ENCODE results near the gene GNB1. TPM values are rescaled to one million over a fixed set of nuclear protein-coding genes. Genes with fewer than 3 reads are reported as not detected.

Gene GNB1
- total and polyA plus RNA-seq, 7 experiments from 2014 or later, result 48.1 to 358 (median 232) TPM

DNA sequence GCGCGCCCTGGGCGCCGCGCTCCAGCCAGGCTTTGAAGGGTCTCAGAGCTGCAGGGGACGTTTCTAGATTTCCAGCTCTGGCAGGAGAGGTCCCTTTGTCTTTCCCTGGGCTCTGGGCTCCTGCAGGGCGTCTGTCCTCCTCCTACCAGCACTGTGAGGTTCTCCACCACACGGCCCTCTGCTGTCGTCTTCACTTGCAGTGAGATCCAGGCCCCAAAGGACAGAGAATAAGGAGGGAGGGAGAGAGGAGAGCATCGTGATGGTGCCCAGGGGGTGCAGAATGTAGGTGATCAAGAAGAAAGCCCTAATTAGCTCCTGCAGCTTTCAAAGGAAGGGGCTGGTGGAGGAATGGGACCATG lies 4.2 kb upstream of the GNB1 start:
- Histone ChIP-seq H3K4me3 (ENCODE audit: low read length) (no peak overlapping the region), H3K36me3 (ENCODE audit: control insufficient read depth in 2 of 3, insufficient read depth in 3 of 3, low read length in 3 of 3) (no peaks in the 10 kb centered on the region), H3K9me3 (ENCODE audit: control insufficient read depth in 2 of 3, low read length in 3 of 3) (no peaks in the 10 kb centered on the region), H3K27me3 (ENCODE audit: control insufficient read depth in 2 of 2, insufficient read depth in 2 of 2, low read length in 2 of 2) (no peaks in the 10 kb centered on the region), H3K27ac (ENCODE audit: low read depth, low read length) (peak overlapping the region; percentile 32), H3K4me1 (ENCODE audit: control insufficient read depth in 2 of 2, insufficient read depth in 2 of 2, low read length in 2 of 2) (peaks cover 9 to 27% of the 10 kb centered on the region in 2 donors)
- intact Hi-C loops (cut with micrococcal nuclease), result no loop called here
- Mint-ChIP-seq H3K9me3 (peaks cover 0 to 2% (median 0%) of the 10 kb centered on the region in 11 donors), H3K27ac (peak overlapping the region; percentile 21 to 95 (median 79)), H3K4me1 (peaks cover 19 to 57% (median 37%) of the 10 kb centered on the region in 7 donors), H3K36me3 (peaks cover 0 to 9% (median 0%) of the 10 kb centered on the region in 5 donors), H3K4me3 (peak overlapping the region in 9 of 10 donors; percentile 33 to 100 (median 65)), H3K27me3 (peaks cover 0 to 7% (median 0%) of the 10 kb centered on the region in 5 donors)
- ChIA-PET POLR2A (interaction anchor here (0.7 to 2.7 kb wide), 4 partner anchors 10 to 33 kb away, joined by 3 to 8 read pairs (median 4); no protein-coding TSS in a partner anchor), CTCF (interaction anchor here (1.1 to 1.3 kb wide), 2 partner anchors 12 to 13 kb away, joined by 3 to 5 read pairs; no protein-coding TSS in a partner anchor)
- no peak for ATAC-seq
- DNase-seq, result no peak

- peaks cover 0 to 2% (median 0%) of the 10 kb centered on the region in 11 donors for H3K9me3 Mint-ChIP-seq
- CTCF ChIA-PET, result interaction anchor here (1.3 kb wide), 1 partner anchor 14 kb away, joined by 5 read pairs; no protein-coding TSS in a partner anchor
- H3K36me3 ChIP-seq (ENCODE audit: control insufficient read depth in 2 of 3, insufficient read depth in 3 of 3, low read length in 3 of 3), result no peaks in the 10 kb centered on the region
- peaks cover 0 to 9% (median 0%) of the 10 kb centered on the region in 5 donors for H3K36me3 Mint-ChIP-seq
- no peaks in the 10 kb centered on the region for H3K9me3 ChIP-seq (ENCODE audit: control insufficient read depth in 2 of 3, low read length in 3 of 3)
- H3K4me1 Mint-ChIP-seq, result peaks cover 19 to 52% (median 37%) of the 10 kb centered on the region in 7 donors
- ATAC-seq (no peak), DNase-seq (peak in 1 of 9 donors; percentile 25)
- H3K27me3 ChIP-seq (ENCODE audit: control insufficient read depth in 2 of 2, insufficient read depth in 2 of 2, low read length in 2 of 2), result no peaks in the 10 kb centered on the region
- peaks cover 0 to 7% (median 0%) of the 10 kb centered on the region in 5 donors for H3K27me3 Mint-ChIP-seq
- peak overlapping the region; percentile 38 to 95 (median 79) for H3K27ac Mint-ChIP-seq
- H3K4me3 Mint-ChIP-seq, result peak overlapping the region in 9 of 10 donors; percentile 33 to 100 (median 65)
- peaks cover 9 to 26% of the 10 kb centered on the region in 2 donors for H3K4me1 ChIP-seq (ENCODE audit: control insufficient read depth in 2 of 2, insufficient read depth in 2 of 2, low read length in 2 of 2)
- H3K27ac ChIP-seq (ENCODE audit: low read depth, low read length), result peak overlapping the region; percentile 47
- POLR2A ChIA-PET, result interaction anchor here (1.2 to 2.7 kb wide), 2 partner anchors 14 to 33 kb away, joined by 3 to 8 read pairs; no protein-coding TSS in a partner anchor
- intact Hi-C loops (cut with micrococcal nuclease), result no loop called here
- no peak overlapping the region for H3K4me3 ChIP-seq (ENCODE audit: low read length)
These were observed 3.6 kb upstream of the GNB1 start for GRCh38 chr1:1894354-1895059.

- ATAC-seq (no peak), DNase-seq (no peak)
- Mint-ChIP-seq H3K9me3 (peaks cover 0 to 2% (median 0%) of the 10 kb centered on the region in 11 donors), H3K4me3 (peak overlapping the region in 2 of 10 donors; percentile 77 to 100), H3K36me3 (peaks cover 0 to 9% (median 0%) of the 10 kb centered on the region in 5 donors), H3K27ac (peak overlapping the region in 8 of 9 donors; percentile 25 to 95 (median 86)), H3K27me3 (peaks cover 0 to 5% (median 0%) of the 10 kb centered on the region in 5 donors), H3K4me1 (peaks cover 18 to 54% (median 37%) of the 10 kb centered on the region in 7 donors)
- H3K36me3 ChIP-seq (ENCODE audit: control insufficient read depth in 2 of 3, insufficient read depth in 3 of 3, low read length in 3 of 3), result no peaks in the 10 kb centered on the region
- H3K27ac ChIP-seq (ENCODE audit: low read depth, low read length), result peak overlapping the region; percentile 47
- intact Hi-C loops (cut with micrococcal nuclease), result no loop called here
- H3K4me3 ChIP-seq (ENCODE audit: low read length), result no peak overlapping the region
- H3K27me3 ChIP-seq (ENCODE audit: control insufficient read depth in 2 of 2, insufficient read depth in 2 of 2, low read length in 2 of 2), result no peaks in the 10 kb centered on the region
- H3K4me1 ChIP-seq (ENCODE audit: control insufficient read depth in 2 of 2, insufficient read depth in 2 of 2, low read length in 2 of 2), result peaks cover 11 to 27% of the 10 kb centered on the region in 2 donors
- no peaks in the 10 kb centered on the region for H3K9me3 ChIP-seq (ENCODE audit: control insufficient read depth in 2 of 3, low read length in 3 of 3)
- ChIA-PET CTCF (no interaction called here), POLR2A (interaction anchor here (2.7 kb wide), 1 partner anchor 15 kb away, joined by 8 read pairs; no protein-coding TSS in a partner anchor)
These were observed 3.1 kb upstream of the GNB1 start for GRCh38 chr1:1893997-1894353.

GRCh38 chr1:1893291-1893985 lies 2.6 kb upstream of the GNB1 start:
- no peaks in the 10 kb centered on the region for H3K27me3 ChIP-seq (ENCODE audit: control insufficient read depth in 2 of 2, insufficient read depth in 2 of 2, low read length in 2 of 2)
- peaks cover 0 to 5% (median 0%) of the 10 kb centered on the region in 5 donors for H3K27me3 Mint-ChIP-seq
- no peaks in the 10 kb centered on the region for H3K36me3 ChIP-seq (ENCODE audit: control insufficient read depth in 2 of 3, insufficient read depth in 3 of 3, low read length in 3 of 3)
- DNase-seq, result no peak
- no peak for ATAC-seq
- peak overlapping the region; percentile 25 to 95 (median 89) for H3K27ac Mint-ChIP-seq
- H3K4me1 Mint-ChIP-seq, result peaks cover 23 to 55% (median 42%) of the 10 kb centered on the region in 7 donors
- ChIA-PET POLR2A (no interaction called here), CTCF (no interaction called here)
- peaks cover 0 to 2% (median 0%) of the 10 kb centered on the region in 11 donors for H3K9me3 Mint-ChIP-seq
- peak overlapping the region; percentile 8 to 100 (median 74) for H3K4me3 Mint-ChIP-seq
- H3K4me3 ChIP-seq (ENCODE audit: low read length), result no peak overlapping the region
- H3K4me1 ChIP-seq (ENCODE audit: control insufficient read depth in 2 of 2, insufficient read depth in 2 of 2, low read length in 2 of 2), result peaks cover 16 to 33% of the 10 kb centered on the region in 2 donors
- peaks cover 0 to 9% (median 0%) of the 10 kb centered on the region in 5 donors for H3K36me3 Mint-ChIP-seq
- H3K9me3 ChIP-seq (ENCODE audit: control insufficient read depth in 2 of 3, low read length in 3 of 3), result no peaks in the 10 kb centered on the region
- intact Hi-C loops (cut with micrococcal nuclease), result no loop called here
- H3K27ac ChIP-seq (ENCODE audit: low read depth, low read length), result peak overlapping the region; percentile 0

GRCh38 chr1:1892763-1893120 lies 1.9 kb upstream of the GNB1 start:
- Histone ChIP-seq H3K27me3 (ENCODE audit: control insufficient read depth in 2 of 2, insufficient read depth in 2 of 2, low read length in 2 of 2) (no peaks in the 10 kb centered on the region), H3K4me3 (ENCODE audit: low read length) (peak overlapping the region; percentile 64), H3K36me3 (ENCODE audit: control insufficient read depth in 2 of 3, insufficient read depth in 3 of 3, low read length in 3 of 3) (no peaks in the 10 kb centered on the region), H3K4me1 (ENCODE audit: control insufficient read depth in 2 of 2, insufficient read depth in 2 of 2, low read length in 2 of 2) (peaks cover 23 to 40% of the 10 kb centered on the region in 2 donors), H3K9me3 (ENCODE audit: control insufficient read depth in 2 of 3, low read length in 3 of 3) (no peaks in the 10 kb centered on the region), H3K27ac (ENCODE audit: low read depth, low read length) (peak overlapping the region; percentile 96)
- DNase-seq (no peak), ATAC-seq (no peak)
- ChIA-PET POLR2A (no interaction called here), CTCF (interaction anchor here (0.6 to 1.6 kb wide), 2 partner anchors 15 to 48 kb away, joined by 3 to 4 read pairs; no protein-coding TSS in a partner anchor)
- Mint-ChIP-seq H3K36me3 (peaks cover 0 to 10% (median 0%) of the 10 kb centered on the region in 5 donors), H3K4me3 (peak overlapping the region; percentile 80 to 100 (median 90)), H3K27ac (peak overlapping the region; percentile 82 to 98 (median 95)), H3K27me3 (peaks cover 0 to 5% (median 0%) of the 10 kb centered on the region in 5 donors), H3K4me1 (peaks cover 29 to 62% (median 47%) of the 10 kb centered on the region in 7 donors), H3K9me3 (peaks cover 0 to 2% (median 0%) of the 10 kb centered on the region in 11 donors)
- intact Hi-C loops (cut with micrococcal nuclease), result no loop called here

DNA sequence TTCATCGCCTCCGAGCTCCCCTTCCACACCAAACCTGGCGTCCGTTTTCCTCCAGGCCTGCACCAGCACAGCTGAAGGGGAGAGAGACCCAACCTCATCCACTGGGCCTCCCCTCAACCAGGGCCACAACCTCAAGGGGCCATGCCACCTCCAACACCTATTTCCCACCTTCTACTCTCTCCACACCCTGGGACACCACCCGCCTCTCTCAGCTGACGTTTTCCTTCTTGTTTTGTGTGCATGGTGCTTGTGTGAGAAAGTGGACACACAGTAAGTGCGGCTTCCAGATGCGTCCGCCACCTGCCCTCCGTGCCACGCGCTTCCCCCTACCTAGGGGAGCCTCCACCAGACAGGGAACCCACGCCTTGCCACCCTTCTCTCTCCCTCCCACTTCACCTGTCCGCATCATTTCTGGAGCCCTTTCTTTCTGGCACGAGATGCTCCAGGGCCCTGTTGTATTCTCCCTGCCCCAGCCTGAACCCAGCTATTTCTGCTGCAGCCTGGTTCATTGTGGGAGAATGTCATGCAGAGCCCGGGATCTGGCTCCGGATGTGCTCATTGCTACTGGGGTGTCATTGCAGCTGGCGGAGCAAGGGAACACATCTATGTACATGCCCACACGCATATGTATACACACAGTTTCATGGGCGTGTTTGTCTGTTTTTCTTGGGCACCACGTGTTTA lies 1.3 kb upstream of the GNB1 start:
- Mint-ChIP-seq H3K4me1 (peaks cover 34 to 67% (median 52%) of the 10 kb centered on the region in 7 donors), H3K27ac (peak overlapping the region; percentile 82 to 98 (median 95)), H3K27me3 (peaks cover 0 to 5% (median 0%) of the 10 kb centered on the region in 5 donors), H3K36me3 (peaks cover 0 to 10% (median 0%) of the 10 kb centered on the region in 5 donors), H3K9me3 (peaks cover 0 to 2% (median 0%) of the 10 kb centered on the region in 11 donors), H3K4me3 (peak overlapping the region; percentile 80 to 100 (median 90))
- CTCF ChIA-PET, result interaction anchor here (0.6 to 1.6 kb wide), 3 partner anchors 15 to 48 kb away, joined by 3 to 4 read pairs (median 3); no protein-coding TSS in a partner anchor
- H3K27me3 ChIP-seq (ENCODE audit: control insufficient read depth in 2 of 2, insufficient read depth in 2 of 2, low read length in 2 of 2), result no peaks in the 10 kb centered on the region
- ATAC-seq (no peak), DNase-seq (peak in 4 of 9 donors; percentile 13 to 37 (median 24))
- H3K4me3 ChIP-seq (ENCODE audit: low read length), result peak overlapping the region; percentile 64
- POLR2A ChIA-PET, result interaction anchor here (1.0 to 1.5 kb wide), 6 partner anchors 11 to 338 kb away, joined by 3 to 12 read pairs (median 4); no protein-coding TSS in a partner anchor
- no peaks in the 10 kb centered on the region for H3K36me3 ChIP-seq (ENCODE audit: control insufficient read depth in 2 of 3, insufficient read depth in 3 of 3, low read length in 3 of 3)
- H3K9me3 ChIP-seq (ENCODE audit: control insufficient read depth in 2 of 3, low read length in 3 of 3), result no peaks in the 10 kb centered on the region
- peak overlapping the region; percentile 96 for H3K27ac ChIP-seq (ENCODE audit: low read depth, low read length)
- intact Hi-C loops (cut with micrococcal nuclease), result no loop called here
- peaks cover 28 to 45% of the 10 kb centered on the region in 2 donors for H3K4me1 ChIP-seq (ENCODE audit: control insufficient read depth in 2 of 2, insufficient read depth in 2 of 2, low read length in 2 of 2)

Data from naive thymus-derived CD4-positive, alpha-beta T cell (primary cell).